Stimulated activated CD4-positive, alpha-beta T cell treated with anti-CD3 and anti-CD28 coated beads, Interleukin-12 subunit alpha, Interleukin-12 subunit beta, amount 100 ng/mL, for 4 hours (primary cell): Measurements from ENCODE around the gene PPP1R3G.

ENCODE experiments used
- DNase-seq: peaks from one replicate; pipeline ENCODE4 v3.0.0-alpha.2; 2020

The PPP1R3G gene

GRCh38 chr6:5121956-5122355 is 36.8 kb downstream of the PPP1R3G start:
- DNase-seq: no peak

- no peak for DNase-seq
Observed at GRCh38 chr6:5122504-5123112, 37.5 kb downstream of the PPP1R3G start.

- no peak for DNase-seq
Observed at GRCh38 chr6:5123296-5124143, 38.4 kb downstream of the PPP1R3G start.

- DNase-seq: no peak
Observed at GRCh38 chr6:5124526-5124925, 39.4 kb downstream of the PPP1R3G start.

GRCh38 chr6:5125152-5126006 is 40.2 kb downstream of the PPP1R3G start:
- DNase-seq: no peak

GRCh38 chr6:5126214-5126613 is 41.1 kb downstream of the PPP1R3G start:
- DNase-seq: no peak

GRCh38 chr6:5127106-5127687 is 42.1 kb downstream of the PPP1R3G start:
- no peak for DNase-seq

- no peak for DNase-seq
Observed at GRCh38 chr6:5128351-5128750, 43.2 kb downstream of the PPP1R3G start.

- no peak for DNase-seq
Observed at GRCh38 chr6:5130135-5130866, 45.2 kb downstream of the PPP1R3G start.

- no peak for DNase-seq
Observed at GRCh38 chr6:5132731-5133130, 47.6 kb downstream of the PPP1R3G start.

GRCh38 chr6:5133943-5134342 is 48.8 kb downstream of the PPP1R3G start:
- DNase-seq: no peak

GRCh38 chr6:5135788-5136376 is 50.7 kb downstream of the PPP1R3G start:
- peak; percentile 32 for DNase-seq

GRCh38 chr6:5136851-5137250 is 51.7 kb downstream of the PPP1R3G start:
- no peak for DNase-seq
